Heart left ventricle (tissue), 16 donors: ENCODE data around the gene TDRD7. TPM values are rescaled to one million over a fixed set of nuclear protein-coding genes. Genes with fewer than 3 reads are reported as not detected.
A peak's percentile ranks its signal among the peaks of the same experiment; 100 is the strongest.

Experiments
- ATAC-seq, 4 donors: fragments of 200-7000 bp; cut with Tn5 transposase; one replicate each; pipeline ENCODE4 v1.9.1; 2020 to 2022; ENCODE audit warnings: moderate library complexity in 4 of 4, mild to moderate bottlenecking in 3 of 4, moderate number of reproducible peaks in 1 of 4
- DNase-seq, 5 donors: peaks; one replicate each; pipeline ENCODE4 v3.0.0-alpha.2; 2020
- H3K27ac ChIP-seq, 12 donors: fragments of 200-600 bp; sonication (generic) in 4 of 12; one replicate each; pipeline versions ENCODE4 v1.5.0 to v1.8.0; 2016 to 2022; ENCODE audit warnings: mild to moderate bottlenecking in 2 of 12
- H3K27me3 ChIP-seq, 9 donors: fragments of 200-600 bp; sonication (generic) in 2 of 9; one replicate each; pipeline versions ENCODE4 v1.5.1 to v1.8.0; 2016 to 2022; ENCODE audit warnings: mild to moderate bottlenecking in 3 of 9
- H3K36me3 ChIP-seq, 9 donors: fragments of 200-600 bp; sonication (generic) in 2 of 9; one replicate each; pipeline versions ENCODE4 v1.5.0 to v1.8.0; 2018 to 2022; ENCODE audit warnings: mild to moderate bottlenecking in 2 of 9
- H3K4me1 ChIP-seq, 12 donors: fragments of 200-600 bp; sonication (generic) in 4 of 12; one replicate each; pipeline versions ENCODE4 v1.5.0 to v1.8.0; 2016 to 2022; ENCODE audit warnings: mild to moderate bottlenecking in 3 of 12
- H3K4me3 ChIP-seq, 12 donors: fragments of 200-600 bp; sonication (generic) in 4 of 12; one replicate each; pipeline versions ENCODE4 v1.5.0 to v1.8.0; 2017 to 2022; ENCODE audit warnings: mild to moderate bottlenecking in 9 of 12, moderate library complexity in 4 of 12
- H3K9me3 ChIP-seq, 12 donors: fragments of 200-600 bp; sonication (generic) in 4 of 12; one replicate each; pipeline versions ENCODE4 v1.5.0 to v1.8.0; 2016 to 2022; ENCODE audit warnings: mild to moderate bottlenecking in 1 of 12
- CTCF ChIP-seq, 12 donors: fragments of 200-600 bp; sonication (generic) in 4 of 12; IDR thresholded peaks; one replicate each; pipeline versions ENCODE4 v1.5.0 to v1.8.0; 2018 to 2022; ENCODE audit warnings: antibody characterized with exemption in 12 of 12, mild to moderate bottlenecking in 5 of 12
- POLR2A ChIP-seq, 2 donors: fragments of 450-650 bp; IDR thresholded peaks; one replicate each; pipeline ENCODE4 v1.6.1; 2017; ENCODE audit warnings: antibody characterized with exemption in 2 of 2, mild to moderate bottlenecking in 2 of 2, moderate library complexity in 2 of 2
- WGBS, 4 donors: extraction: QIAGEN DNeasy Blood & Tissue Kit in 2 of 4; methylation state at CpG; one replicate each; pipeline versions ENCODE4 v1.1.5 to v1.1.7; 2013 to 2018; 5-methylcytosine and 5-hydroxymethylcytosine counted together
- intact Hi-C, 10 donors: fragments of 100-400 bp; cut with DNase I; formaldehyde crosslinking; loops; one replicate each; pipeline versions ENCODE4 v1.11.1 to v1.14.2; 2022
- polyA plus RNA-seq, 2 donors: library from polyadenylated mRNA; stranded (reverse); fragments of 200-250 nt; gene quantifications; one replicate each; pipeline ENCODE4 v1.2.3, GENCODE V29; 2013
- total RNA-seq, 9 donors: library from RNA; depleted of rRNA in 2 of 9; stranded (reverse); fragments of >200 nt in 2 of 9; fragmentation: NEBNext Ultra II Directional in 3 of 9; extraction: Animal tissue kit (Norgen Biotek cat#: 25700) in 3 of 9; gene quantifications; one replicate each; pipeline versions ENCODE4 v1.1.0 to v1.2.4, GENCODE V29; 2016 to 2023
- donor health status: ischemic (EF 13 %, LVEDD 7.1; RV severe dilation, severe dysfunction).
- donor health status: healthy with polysubstance abuse.
- donor health status: DM: no; HTN: yes; CAD: no.
- donor health status: DM: no; HTN: no; CAD: no.
- donor health status: ischemic (EF 25% LVEDD 6.9; RV normal size, moderate dysfunction).
- donor health status: ischemic (EF 25% LVEDD 5.7; RV mildly dilated, moderate dysfunction).
- donor health status: healthy.
- donor health status: DM: yes; HTN: yes; CAD: no.
- donor health status: ischemic (EF 35%, LVEDD 5.7; RV mildly dilated, moderate dysfunction).
- donor health status: nonischemic (EF 11% LVEDD 7.7; RV severe dilation, severe dysfunction).
- donor health status: DM: yes; HTN: yes; CAD: no.
- donor health status: PGD.
- donor health status: ischemic (EF 29% LVEDD 5.4; RV normal size, mild dysfunction).
- donor health status: nonischemic (EF 23%, LVEDD 6.1; RV moderate dilation, normal function).

TDRD7 gene
- total and polyA plus RNA-seq, 11 donors: 3.0 to 15.3 (median 8.9) TPM

GRCh38 chr9:97516111-97516510 is 104.2 kb downstream of the TDRD7 start:
- intact Hi-C loops: no loop called here
- H3K36me3 ChIP-seq: peaks cover 0 to 4% (median 0%) of the 10 kb centered on the region in 9 donors
- no peak for DNase-seq

GRCh38 chr9:97517331-97518089 is 105.6 kb downstream of the TDRD7 start:
- peak overlapping the region in 3 of 12 donors; percentile 22 to 80 (median 70) for H3K27ac ChIP-seq
- H3K4me1 ChIP-seq: peaks cover 6 to 88% (median 39%) of the 10 kb centered on the region in 12 donors

More at GRCh38 chr9:97516111-97516510, 104.2 kb downstream of the TDRD7 start:
- Histone ChIP-seq H3K9me3 (no peaks in the 10 kb centered on the region), H3K4me3 (no peak overlapping the region), H3K27ac (peak overlapping the region in 1 of 12 donors; percentile 70), H3K4me1 (peaks cover 6 to 81% (median 38%) of the 10 kb centered on the region in 12 donors), H3K27me3 (no peaks in the 10 kb centered on the region)
- ATAC-seq: no peak
- WGBS, 4 donors: 74 to 87% (median 79%) methylated on average over 7 to 8 of the region's 8 CpGs
- no peak for TF ChIP-seq POLR2A (IDR thresholded peaks at IDR 0.05)
- no peak for TF ChIP-seq CTCF (IDR thresholded peaks at IDR 0.05)

GRCh38 chr9:97518166-97518908 is 106.4 kb downstream of the TDRD7 start:
- ATAC-seq: no peak
- peak overlapping the region in 5 of 12 donors; percentile 3 to 80 (median 69) for H3K27ac ChIP-seq

More at GRCh38 chr9:97517331-97518089, 105.6 kb downstream of the TDRD7 start:
- no peak for TF ChIP-seq POLR2A (IDR thresholded peaks at IDR 0.05)
- TF ChIP-seq CTCF (IDR thresholded peaks at IDR 0.05): no peak
- no peaks in the 10 kb centered on the region for H3K9me3 ChIP-seq
- no peaks in the 10 kb centered on the region for H3K27me3 ChIP-seq
- ATAC-seq: no peak
- DNase-seq: no peak
- H3K36me3 ChIP-seq: peaks cover 0 to 2% (median 0%) of the 10 kb centered on the region in 9 donors
- 61 to 71% (median 66%) methylated on average over 14 of the region's 14 CpGs for WGBS, 4 donors
- intact Hi-C loops: no loop called here
- no peak overlapping the region for H3K4me3 ChIP-seq

More at GRCh38 chr9:97518166-97518908, 106.4 kb downstream of the TDRD7 start:
- no peaks in the 10 kb centered on the region for H3K27me3 ChIP-seq
- H3K4me3 ChIP-seq: no peak overlapping the region
- no peaks in the 10 kb centered on the region for H3K9me3 ChIP-seq
- no peak for DNase-seq
- H3K4me1 ChIP-seq: peaks cover 3 to 90% (median 39%) of the 10 kb centered on the region in 12 donors
- WGBS, 4 donors: 65 to 73% (median 69%) methylated on average over 9 of the region's 9 CpGs
- no peak for TF ChIP-seq CTCF (IDR thresholded peaks at IDR 0.05)
- no peak for TF ChIP-seq POLR2A (IDR thresholded peaks at IDR 0.05)
- peaks cover 0 to 2% (median 0%) of the 10 kb centered on the region in 9 donors for H3K36me3 ChIP-seq
- intact Hi-C loops: no loop called here
